ENCODE data around the gene QSOX2. TPM values are rescaled to one million over a fixed set of nuclear protein-coding genes. Genes with fewer than 3 reads are reported as not detected.

Gene QSOX2
- total RNA-seq, 1 experiment from 2014 or later = 9.9 TPM

DNA sequence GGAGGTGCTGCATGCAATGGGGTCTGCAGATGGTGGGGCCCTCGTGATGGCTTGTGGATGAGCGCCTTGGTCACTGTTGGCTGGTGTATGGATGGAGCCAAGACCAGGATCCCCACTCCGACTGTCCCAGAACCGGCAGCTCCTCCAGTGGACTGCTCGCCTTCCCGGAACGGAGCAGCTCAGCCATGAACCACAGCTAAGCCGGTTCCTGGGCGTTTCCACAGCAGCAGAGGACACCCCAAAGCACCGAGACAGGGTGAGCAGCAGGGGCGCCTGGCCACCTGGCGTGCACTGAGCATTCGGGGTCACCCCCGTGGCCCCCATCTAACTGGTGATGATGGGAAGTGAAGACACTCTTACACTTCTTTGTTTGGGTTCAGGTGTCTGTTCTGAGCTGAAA is 32.1 kb upstream of the QSOX2 start:
- TF ChIP-seq, protein P1, sequence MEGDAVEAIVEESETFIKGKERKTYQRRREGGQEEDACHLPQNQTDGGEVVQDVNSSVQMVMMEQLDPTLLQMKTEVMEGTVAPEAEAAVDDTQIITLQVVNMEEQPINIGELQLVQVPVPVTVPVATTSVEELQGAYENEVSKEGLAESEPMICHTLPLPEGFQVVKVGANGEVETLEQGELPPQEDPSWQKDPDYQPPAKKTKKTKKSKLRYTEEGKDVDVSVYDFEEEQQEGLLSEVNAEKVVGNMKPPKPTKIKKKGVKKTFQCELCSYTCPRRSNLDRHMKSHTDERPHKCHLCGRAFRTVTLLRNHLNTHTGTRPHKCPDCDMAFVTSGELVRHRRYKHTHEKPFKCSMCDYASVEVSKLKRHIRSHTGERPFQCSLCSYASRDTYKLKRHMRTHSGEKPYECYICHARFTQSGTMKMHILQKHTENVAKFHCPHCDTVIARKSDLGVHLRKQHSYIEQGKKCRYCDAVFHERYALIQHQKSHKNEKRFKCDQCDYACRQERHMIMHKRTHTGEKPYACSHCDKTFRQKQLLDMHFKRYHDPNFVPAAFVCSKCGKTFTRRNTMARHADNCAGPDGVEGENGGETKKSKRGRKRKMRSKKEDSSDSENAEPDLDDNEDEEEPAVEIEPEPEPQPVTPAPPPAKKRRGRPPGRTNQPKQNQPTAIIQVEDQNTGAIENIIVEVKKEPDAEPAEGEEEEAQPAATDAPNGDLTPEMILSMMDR (conservative IDR thresholded peaks at IDR 0.05; ENCODE audit: low read depth, low read length) = no peak
- no peak for TF ChIP-seq EZH2phosphoT487 (IDR thresholded peaks at IDR 0.05; ENCODE audit: borderline replicate concordance, low read length)
- TF ChIP-seq EZH2 (IDR thresholded peaks at IDR 0.05; ENCODE audit: low read length, unreplicated experiment) = no peak
- Histone ChIP-seq H3K27ac (ENCODE audit: low read length) (no peak overlapping the region), H4K20me1 (ENCODE audit: low read length) (no peaks in the 10 kb centered on the region), H3K79me2 (ENCODE audit: low read length) (no peaks in the 10 kb centered on the region), H3K4me2 (ENCODE audit: low read length) (no peak overlapping the region), H3K9ac (ENCODE audit: low read length) (no peak overlapping the region), H3K4me1 (ENCODE audit: insufficient read depth, low read length) (no peaks in the 10 kb centered on the region), H2AFZ (ENCODE audit: low read length) (no peak overlapping the region), H3F3A (ENCODE audit: low read length, unreplicated experiment) (no peaks in the 10 kb centered on the region), H3K9me2 (replicated peaks; ENCODE audit: low read length) (no peaks in the 10 kb centered on the region), H3K36me3 (ENCODE audit: low read depth, low read length) (no peaks in the 10 kb centered on the region), H3K4me3 (ENCODE audit: low read length) (no peak overlapping the region), H3K9me3 (ENCODE audit: low read length) (no peaks in the 10 kb centered on the region), H3K27me3 (ENCODE audit: low read length) (no peaks in the 10 kb centered on the region)
- POLR2A ChIA-PET (ENCODE audit: unreplicated experiment) = no interaction called here
- CTCF ChIA-PET = no interaction called here
- no peak for ATAC-seq
- DNase-seq = no peak
- no TSS peak for BruUV-seq (replicated peaks)
- intact Hi-C loops (cut with micrococcal nuclease) = no loop called here

DNA sequence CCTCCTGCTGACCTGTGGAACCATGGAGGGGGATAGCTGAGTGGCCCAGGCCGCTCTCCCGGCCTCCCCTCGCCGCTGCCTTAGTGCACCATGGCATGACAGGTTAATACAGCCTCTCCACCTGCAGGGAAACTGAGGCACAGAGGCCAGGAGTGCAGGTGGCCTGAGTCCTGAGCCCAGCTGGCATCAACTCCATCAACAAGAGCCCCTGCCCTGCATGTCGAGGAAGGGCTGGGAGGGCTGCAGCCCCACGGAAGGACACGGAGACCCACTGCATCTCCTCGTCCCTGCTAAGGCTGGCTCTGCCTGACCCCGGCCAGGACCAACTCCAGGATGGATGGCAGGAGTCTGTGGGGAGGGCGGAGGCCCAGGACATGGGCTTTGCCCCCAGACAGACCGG is 31.1 kb upstream of the QSOX2 start:
- no peaks in the 10 kb centered on the region for H3K27me3 ChIP-seq (ENCODE audit: low read length)
- POLR2A ChIA-PET (ENCODE audit: unreplicated experiment) = no interaction called here

DNA sequence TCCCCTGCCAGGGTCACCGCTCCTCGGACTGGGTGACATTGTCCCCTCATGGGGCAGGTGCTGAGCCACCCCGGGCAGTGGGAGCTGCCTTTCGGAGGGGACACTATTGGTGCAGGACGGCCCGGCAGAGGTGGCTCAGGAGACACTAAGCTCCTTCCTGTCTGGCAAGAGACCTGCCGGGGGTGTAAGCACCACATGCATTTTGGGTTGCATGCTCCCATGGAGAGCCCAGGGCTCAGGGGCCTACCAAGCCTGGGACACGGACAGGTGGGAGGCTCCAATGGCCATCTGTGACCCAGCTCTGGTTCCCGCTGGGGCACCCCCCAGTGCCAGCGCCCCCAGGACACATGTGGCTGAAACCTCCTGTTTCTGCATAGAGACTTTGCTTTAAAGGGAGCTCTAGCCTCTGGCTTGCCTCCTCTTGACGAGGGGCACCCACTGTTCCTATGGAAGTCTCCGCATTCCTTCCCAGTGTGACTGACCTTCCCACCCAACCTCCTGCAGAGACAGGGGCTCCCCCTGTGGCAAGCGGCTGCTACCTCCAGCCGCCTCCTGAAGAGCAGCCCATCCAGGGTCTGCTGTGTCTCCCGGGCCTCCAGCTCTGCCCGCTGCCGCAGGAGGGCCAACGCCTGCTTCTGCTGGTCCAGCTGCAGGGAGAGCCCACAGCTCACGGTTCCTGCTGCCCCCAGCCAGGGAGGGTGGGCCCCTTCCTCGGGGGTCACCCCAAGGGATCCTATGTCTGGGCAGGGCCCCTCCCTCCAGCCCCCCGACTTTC is 30.2 kb upstream of the QSOX2 start:
- TF ChIP-seq, protein P1 (conservative IDR thresholded peaks at IDR 0.05; ENCODE audit: low read depth, low read length) = no peak
- TF ChIP-seq EZH2phosphoT487 (IDR thresholded peaks at IDR 0.05; ENCODE audit: borderline replicate concordance, low read length) = no peak
- TF ChIP-seq EZH2 (IDR thresholded peaks at IDR 0.05; ENCODE audit: low read length, unreplicated experiment) = no peak
- Histone ChIP-seq H3K9ac (ENCODE audit: low read length) (no peak overlapping the region), H3F3A (ENCODE audit: low read length, unreplicated experiment) (no peaks in the 10 kb centered on the region), H3K9me3 (ENCODE audit: low read length) (no peaks in the 10 kb centered on the region), H3K27me3 (ENCODE audit: low read length) (no peaks in the 10 kb centered on the region), H3K4me3 (ENCODE audit: low read length) (no peak overlapping the region), H3K27ac (ENCODE audit: low read length) (no peak overlapping the region), H2AFZ (ENCODE audit: low read length) (no peak overlapping the region), H3K4me1 (ENCODE audit: insufficient read depth, low read length) (no peaks in the 10 kb centered on the region), H3K36me3 (ENCODE audit: low read depth, low read length) (no peaks in the 10 kb centered on the region), H3K4me2 (ENCODE audit: low read length) (no peak overlapping the region), H3K9me2 (replicated peaks; ENCODE audit: low read length) (no peaks in the 10 kb centered on the region), H3K79me2 (ENCODE audit: low read length) (no peaks in the 10 kb centered on the region), H4K20me1 (ENCODE audit: low read length) (no peaks in the 10 kb centered on the region)
- ChIA-PET CTCF (no interaction called here), POLR2A (ENCODE audit: unreplicated experiment) (no interaction called here)
- BruUV-seq (replicated peaks) = no TSS peak
- ATAC-seq = no peak
- DNase-seq = no peak
- intact Hi-C loops (cut with micrococcal nuclease) = no loop called here

More for the DNA sequence above, 31.1 kb upstream of the QSOX2 start:
- Histone ChIP-seq H3K9me2 (replicated peaks; ENCODE audit: low read length) (no peaks in the 10 kb centered on the region), H3K27ac (ENCODE audit: low read length) (no peak overlapping the region), H3F3A (ENCODE audit: low read length, unreplicated experiment) (no peaks in the 10 kb centered on the region), H3K9ac (ENCODE audit: low read length) (no peak overlapping the region), H3K9me3 (ENCODE audit: low read length) (no peaks in the 10 kb centered on the region), H3K4me3 (ENCODE audit: low read length) (no peak overlapping the region), H3K79me2 (ENCODE audit: low read length) (no peaks in the 10 kb centered on the region), H3K36me3 (ENCODE audit: low read depth, low read length) (no peaks in the 10 kb centered on the region), H4K20me1 (ENCODE audit: low read length) (no peaks in the 10 kb centered on the region), H3K4me2 (ENCODE audit: low read length) (no peak overlapping the region), H3K4me1 (ENCODE audit: insufficient read depth, low read length) (no peaks in the 10 kb centered on the region), H2AFZ (ENCODE audit: low read length) (no peak overlapping the region)
- TF ChIP-seq EZH2phosphoT487 (IDR thresholded peaks at IDR 0.05; ENCODE audit: borderline replicate concordance, low read length) (no peak), EZH2 (IDR thresholded peaks at IDR 0.05; ENCODE audit: low read length, unreplicated experiment) (no peak)
- TF ChIP-seq, protein P1 (conservative IDR thresholded peaks at IDR 0.05; ENCODE audit: low read depth, low read length) = no peak
- no peak for ATAC-seq
- intact Hi-C loops (cut with micrococcal nuclease) = no loop called here
- no peak for DNase-seq
- CTCF ChIA-PET = no interaction called here
- BruUV-seq (replicated peaks) = no TSS peak

All from PC-3 (cell line).